GM13976 (cell line): ENCODE data around the gene ZBP1.

Source experiments
- DNase-seq: peaks from one replicate; pipeline ENCODE4 v3.0.0; 2012; ENCODE audit warnings: low spot score
- in situ Hi-C: fragments of 300-500 bp; cut with MboI; formaldehyde crosslinking; loops from one replicate; pipeline ENCODE4 v1.12.0; 2022; ENCODE audit warnings: low sequenced_read_pairs, mixed read lengths, inconsistent platforms; ENCODE audit not compliant: unreplicated experiment
- TF ChIP-seq, protein P1 (sequence below): IDR thresholded peaks from 2 replicates; pipeline ENCODE4 v1.5.1; 2012; ENCODE audit warnings: borderline replicate concordance, mild to moderate bottlenecking; ENCODE audit not compliant: insufficient read depth; ENCODE audit errors: extremely low read depth, missing control alignments, control extremely low read depth

The ZBP1 gene

DNA sequence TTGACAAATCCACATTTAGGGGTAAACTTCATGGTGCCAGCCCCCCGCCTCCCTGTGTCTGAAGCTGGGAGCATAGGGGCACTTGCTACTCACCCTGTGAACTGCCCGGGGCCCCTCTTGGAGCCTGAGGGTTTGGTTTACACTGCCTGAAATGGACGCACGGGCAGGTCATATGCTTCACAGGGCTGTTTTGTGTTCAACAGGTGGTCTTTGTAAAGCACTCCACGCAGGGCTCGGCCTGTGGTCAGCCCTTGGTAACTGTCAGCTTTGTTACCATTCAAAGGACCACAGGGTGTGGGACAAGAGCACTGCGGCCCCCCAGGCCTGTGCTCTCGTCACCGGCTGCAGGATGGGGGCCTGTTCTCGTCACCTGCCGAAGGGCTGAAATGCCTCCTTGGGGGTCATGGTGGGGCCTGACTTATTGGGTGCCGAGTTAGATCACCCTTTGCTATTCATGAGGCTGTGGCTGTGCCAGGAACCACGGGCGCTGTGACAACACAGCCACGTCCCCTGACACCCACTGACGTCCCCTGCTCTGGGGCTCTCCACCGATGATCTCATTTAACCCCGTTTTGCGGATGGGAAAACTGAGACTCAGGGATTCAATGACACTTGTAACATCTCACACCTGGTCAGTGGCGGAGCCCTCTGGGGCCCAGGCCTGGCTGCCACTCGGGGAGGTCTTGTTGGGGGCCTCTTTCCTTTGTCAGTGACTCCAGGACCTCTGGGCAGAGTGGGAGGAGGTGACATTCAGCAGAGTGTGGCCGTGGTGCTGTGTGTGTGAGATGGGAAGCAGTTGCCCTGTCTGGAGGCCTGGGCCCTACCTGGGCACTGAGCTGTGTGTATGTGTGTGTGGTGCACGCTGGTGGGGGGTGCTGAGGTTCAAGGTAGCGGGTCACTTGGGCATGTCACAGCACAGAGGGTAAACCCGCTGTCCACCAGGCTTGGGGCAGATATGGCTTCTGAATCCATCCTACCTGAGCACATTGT is 24.9 kb downstream of the ZBP1 start:
- TF ChIP-seq, protein P1, sequence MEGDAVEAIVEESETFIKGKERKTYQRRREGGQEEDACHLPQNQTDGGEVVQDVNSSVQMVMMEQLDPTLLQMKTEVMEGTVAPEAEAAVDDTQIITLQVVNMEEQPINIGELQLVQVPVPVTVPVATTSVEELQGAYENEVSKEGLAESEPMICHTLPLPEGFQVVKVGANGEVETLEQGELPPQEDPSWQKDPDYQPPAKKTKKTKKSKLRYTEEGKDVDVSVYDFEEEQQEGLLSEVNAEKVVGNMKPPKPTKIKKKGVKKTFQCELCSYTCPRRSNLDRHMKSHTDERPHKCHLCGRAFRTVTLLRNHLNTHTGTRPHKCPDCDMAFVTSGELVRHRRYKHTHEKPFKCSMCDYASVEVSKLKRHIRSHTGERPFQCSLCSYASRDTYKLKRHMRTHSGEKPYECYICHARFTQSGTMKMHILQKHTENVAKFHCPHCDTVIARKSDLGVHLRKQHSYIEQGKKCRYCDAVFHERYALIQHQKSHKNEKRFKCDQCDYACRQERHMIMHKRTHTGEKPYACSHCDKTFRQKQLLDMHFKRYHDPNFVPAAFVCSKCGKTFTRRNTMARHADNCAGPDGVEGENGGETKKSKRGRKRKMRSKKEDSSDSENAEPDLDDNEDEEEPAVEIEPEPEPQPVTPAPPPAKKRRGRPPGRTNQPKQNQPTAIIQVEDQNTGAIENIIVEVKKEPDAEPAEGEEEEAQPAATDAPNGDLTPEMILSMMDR: no peak
- no peak for DNase-seq
- in situ Hi-C loops: loop anchor here (10.0 kb wide), 2 partner anchors 81 to 211 kb away; no protein-coding TSS in a partner anchor

DNA sequence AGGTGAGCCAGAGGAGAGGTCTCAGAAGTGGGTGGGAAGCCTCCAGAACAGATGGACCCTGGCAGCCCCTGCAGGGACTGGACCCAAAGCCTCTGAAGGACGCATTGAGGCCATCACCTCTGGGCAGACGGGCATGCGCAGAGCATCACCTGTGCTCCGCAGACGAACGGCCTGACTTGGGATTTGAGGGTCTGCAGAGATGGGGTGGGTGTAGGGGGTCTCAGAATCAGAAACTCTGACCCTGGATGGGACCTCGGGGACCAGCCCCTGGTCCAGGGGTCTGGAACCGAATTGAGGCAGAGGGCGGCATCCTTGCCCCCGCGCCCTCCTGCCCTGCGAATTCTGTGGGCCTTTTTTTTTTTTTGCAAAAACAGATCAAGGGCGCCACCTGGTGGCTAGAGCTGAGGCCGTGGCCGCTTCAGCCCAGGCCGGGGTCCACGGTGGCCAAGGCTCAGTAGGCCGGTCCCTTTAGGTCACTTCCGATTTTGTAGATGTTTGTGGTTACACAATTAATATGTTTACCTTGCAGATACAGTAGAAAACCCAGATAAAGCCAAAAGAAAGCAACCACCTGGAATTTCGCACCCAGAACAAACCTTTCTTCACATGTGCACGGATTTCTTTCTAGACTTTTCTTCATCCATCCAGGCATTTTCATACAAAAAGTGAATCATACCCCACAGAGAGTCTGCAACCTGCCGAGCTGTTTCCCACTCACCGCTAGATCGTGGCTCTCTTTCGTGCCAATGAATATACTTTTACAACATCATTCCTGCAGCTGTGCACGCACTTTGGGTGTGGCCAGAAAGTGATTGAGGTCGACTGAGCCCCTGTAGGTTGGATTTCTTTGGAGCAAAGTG is 25.9 kb downstream of the ZBP1 start:
- in situ Hi-C loops: loop anchor here (10.0 kb wide), 2 partner anchors 80 to 210 kb away; no protein-coding TSS in a partner anchor
- TF ChIP-seq, protein P1: peak; percentile 72

DNA sequence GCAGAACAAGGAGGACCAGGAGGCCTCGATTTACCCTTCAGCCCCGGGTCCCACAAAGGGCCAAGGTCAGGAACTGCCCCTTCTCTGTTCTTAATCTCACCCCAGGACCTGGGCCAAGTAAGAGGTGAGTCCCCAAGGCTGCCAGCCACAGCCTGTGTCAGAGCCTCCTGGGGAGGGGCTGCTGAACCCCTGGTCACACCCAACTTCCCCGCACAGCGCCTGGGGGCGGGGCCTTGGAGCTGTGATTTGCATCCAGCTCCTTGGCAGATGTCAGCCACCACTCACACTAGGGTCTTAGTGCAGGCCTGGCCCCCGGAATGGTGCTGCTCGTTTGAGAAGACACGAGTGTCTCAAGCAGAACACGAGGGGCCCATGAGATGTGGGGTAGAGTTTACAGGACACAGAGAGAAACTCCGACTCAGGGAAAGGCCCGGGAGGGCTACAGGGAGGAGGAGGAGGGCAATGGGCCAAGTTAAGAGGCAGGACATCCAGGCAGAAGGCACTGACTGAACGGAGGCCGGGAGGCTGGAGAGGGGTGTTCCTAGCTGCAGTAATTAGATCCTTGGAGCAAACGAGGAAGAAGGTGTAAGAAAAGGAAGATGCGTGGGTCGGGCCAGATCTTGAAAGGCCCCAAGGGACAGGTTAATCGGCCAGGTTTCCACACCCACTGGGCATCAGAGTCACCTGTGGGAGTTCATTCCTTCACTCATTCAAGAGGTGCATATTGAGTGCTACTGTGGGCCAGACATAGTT is 26.9 kb downstream of the ZBP1 start:
- no peak for DNase-seq
- TF ChIP-seq, protein P1: no peak
- in situ Hi-C loops: loop anchor here (10.0 kb wide), 2 partner anchors 79 to 209 kb away; no protein-coding TSS in a partner anchor

More for the DNA sequence above, 25.9 kb downstream of the ZBP1 start:
- DNase-seq: peak; percentile 84

DNA sequence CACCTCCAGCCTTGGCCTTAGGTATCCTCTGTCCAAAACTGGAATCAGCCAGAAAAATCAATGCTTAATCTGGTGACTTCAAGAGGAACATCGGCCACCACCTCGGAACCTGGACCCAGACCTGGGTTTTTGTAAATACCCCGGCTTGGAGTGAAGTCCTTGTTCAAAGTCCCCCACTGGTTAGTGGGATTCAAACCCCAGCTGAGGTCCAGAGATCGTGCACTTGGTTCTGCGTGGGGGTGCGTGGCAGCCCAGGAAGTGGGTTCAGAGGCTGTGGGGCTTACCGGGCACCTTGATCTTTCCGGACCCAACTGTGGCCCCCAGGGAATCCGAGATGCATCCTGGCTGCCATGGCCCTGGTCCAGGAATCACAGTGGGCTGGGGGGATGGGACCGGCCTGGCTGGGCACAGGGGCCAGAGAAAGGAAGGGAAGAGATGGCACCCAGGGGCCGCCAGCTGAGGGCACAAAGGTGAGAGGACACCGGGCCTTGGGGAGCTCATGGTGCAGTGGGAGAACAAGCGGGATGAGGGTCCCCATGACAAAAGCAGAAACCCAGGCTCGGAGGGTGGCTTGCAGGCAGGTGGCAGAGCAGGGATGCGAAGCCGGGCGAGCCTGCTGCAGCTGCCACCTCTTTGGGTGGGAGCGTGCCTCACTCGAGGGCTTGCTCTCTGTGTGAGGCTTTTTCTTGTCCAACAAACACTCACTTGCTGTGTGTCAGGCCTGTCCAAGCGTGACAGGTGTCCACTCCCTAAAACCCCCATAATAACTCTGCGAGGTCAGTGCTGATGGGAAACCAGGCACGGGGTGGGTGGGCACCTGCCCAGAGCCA is 27.7 kb downstream of the ZBP1 start:
- no peak for DNase-seq
- in situ Hi-C loops: loop anchor here (10.0 kb wide), 2 partner anchors 78 to 208 kb away; no protein-coding TSS in a partner anchor
- TF ChIP-seq, protein P1: no peak

DNA sequence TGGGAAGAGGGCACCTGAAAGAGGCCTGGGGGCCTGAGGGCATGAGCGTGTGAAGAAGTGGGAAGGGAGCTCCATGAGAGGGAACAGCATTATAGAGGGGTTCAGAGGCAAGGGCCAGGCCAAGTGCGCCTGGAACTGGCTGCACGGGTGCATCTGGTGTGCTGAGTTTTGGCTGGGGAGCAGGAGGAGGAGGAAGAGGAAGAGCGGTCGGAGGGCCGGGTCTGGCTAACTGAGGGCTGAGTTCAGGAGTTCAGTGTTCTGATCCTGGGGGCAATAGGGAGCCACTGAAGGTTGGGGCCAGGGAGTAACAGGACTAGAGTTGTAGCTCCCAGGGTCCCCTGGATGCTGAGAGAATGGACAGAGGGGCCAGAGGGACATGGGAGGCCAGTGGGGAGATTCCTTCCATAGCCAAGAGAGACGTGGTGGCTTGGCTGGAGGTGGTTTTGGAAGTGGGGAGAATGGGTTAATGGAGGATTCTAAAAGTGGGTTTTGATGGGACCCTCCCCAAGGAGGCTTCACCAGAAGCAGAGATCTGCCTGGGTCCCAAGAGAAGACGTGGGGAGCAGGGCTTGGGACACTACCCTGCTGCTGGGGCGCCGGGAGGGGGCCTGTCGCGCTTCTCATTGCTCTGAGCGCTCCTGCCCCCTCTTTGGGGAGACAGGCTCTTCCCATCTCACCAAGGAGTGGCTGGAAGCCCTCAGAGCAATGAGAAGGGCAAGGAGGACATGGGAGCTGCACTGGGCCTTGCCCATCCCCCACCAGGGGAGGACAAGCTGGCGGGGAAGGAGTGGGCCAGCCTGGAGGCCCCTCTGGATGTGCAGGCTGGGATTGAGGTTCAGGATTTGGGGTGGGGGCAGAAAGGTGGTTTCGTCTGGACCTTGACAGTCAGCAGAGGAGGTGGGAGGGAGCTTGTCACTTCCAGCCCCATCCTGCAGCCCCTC is 28.7 kb downstream of the ZBP1 start:
- in situ Hi-C loops: loop anchor here (10.0 kb wide), 2 partner anchors 77 to 207 kb away; no protein-coding TSS in a partner anchor
- TF ChIP-seq, protein P1: no peak

More for the DNA sequence above, 28.7 kb downstream of the ZBP1 start:
- no peak for DNase-seq
